LoVo (cell line): ENCODE measurements around the gene HOGA1.
A peak's percentile ranks its signal among the peaks of the same experiment; 100 is the strongest.
"Not testable (repeated sequence)": the region's sequence is repeated elsewhere in the genome, so short reads cannot be mapped to it uniquely, and the experiment has no call there.

Experiments
- DNase-seq: peaks from one replicate; pipeline ENCODE4 v3.0.0-alpha.2; 2016; ENCODE audit warnings: low spot score

Gene HOGA1

GRCh38 chr10:97649405-97649750, 65.2 kb downstream of the HOGA1 start:
- not testable (repeated sequence) for DNase-seq

GRCh38 chr10:97650726-97651125, 66.5 kb downstream of the HOGA1 start:
- no peak for DNase-seq

GRCh38 chr10:97651773-97652172, 67.6 kb downstream of the HOGA1 start:
- DNase-seq: peak; percentile 38

- no peak for DNase-seq
Measured at GRCh38 chr10:97656777-97657176, 72.6 kb downstream of the HOGA1 start.

- DNase-seq: no peak
Measured at GRCh38 chr10:97659589-97659988, 75.4 kb downstream of the HOGA1 start.
